Measurements from ENCODE around the gene OR1E2. TPM values are rescaled to one million over a fixed set of nuclear protein-coding genes. Genes with fewer than 3 reads are reported as not detected.

OR1E2 gene
- total RNA-seq, 1 experiment from 2014 or later, result not detected

- H3K18ac ChIP-seq (ENCODE audit: insufficient read length, low read depth, low read length), result no peak within 1 kb of the TSS
- H3K9ac ChIP-seq (ENCODE audit: extremely low read depth, insufficient read length, low read length), result no peak within 1 kb of the TSS
- H2BK120ac ChIP-seq (ENCODE audit: low read depth, low read length, poor library complexity, severe bottlenecking), result no peak within 1 kb of the TSS
- peaks cover 5 to 19% (median 9%) of the 10 kb centered on the region in 3 experiments; a peak in 2 of 7 replicates for H3K36me3 Mint-ChIP-seq (ENCODE audit: insufficient read depth in 1 of 3, low read depth in 3 of 3)
- H2BK5ac ChIP-seq (ENCODE audit: insufficient read length, low read length), result no peak within 1 kb of the TSS
- peaks cover 6% of the 10 kb centered on the region for H3K27me3 Mint-ChIP-seq (ENCODE audit: low read depth)
- no peak within 1 kb of the TSS for H2AFZ ChIP-seq (ENCODE audit: low read length)
- no peak within 1 kb of the TSS for H3K4ac ChIP-seq (ENCODE audit: low read depth, low read length)
- H3K23me2 ChIP-seq (ENCODE audit: insufficient read length, low read depth, low read length, poor library complexity, severe bottlenecking), result no peaks in the 10 kb centered on the region
- peak; percentile 56 for DNase-seq
- H2BK20ac ChIP-seq (ENCODE audit: low read depth, low read length, poor library complexity, severe bottlenecking), result no peak within 1 kb of the TSS
- H4K8ac ChIP-seq (replicated peaks; ENCODE audit: insufficient read length, low read depth, low read length), result no peak within 1 kb of the TSS
- no peak within 1 kb of the TSS for H3K4me3 Mint-ChIP-seq
- H2AK5ac ChIP-seq (ENCODE audit: insufficient read length, low read length), result no peak within 1 kb of the TSS
- no peaks in the 10 kb centered on the region for H3K79me2 ChIP-seq (ENCODE audit: insufficient read depth, low read length)
- H4K91ac ChIP-seq (ENCODE audit: insufficient read length, low read depth, low read length), result no peak within 1 kb of the TSS
- H4K20me1 ChIP-seq (ENCODE audit: control insufficient read depth, insufficient read depth, insufficient read length), result no peaks in the 10 kb centered on the region
- H3T11ph ChIP-seq (ENCODE audit: low read length), result no peak within 1 kb of the TSS
- H3K9me3 ChIP-seq (ENCODE audit: control insufficient read depth, low read depth, low read length), result peaks cover 32% of the 10 kb centered on the region
- H3K56ac ChIP-seq (ENCODE audit: insufficient read length, low read depth, low read length), result no peak within 1 kb of the TSS
- WGBS (ENCODE audit: extremely low coverage, insufficient read length, low lambda C conversion rate), result no CpG with 5 or more reads among the region's 92 CpGs
- no peak within 1 kb of the TSS for H2BK15ac ChIP-seq (ENCODE audit: low read depth, low read length)
- no peak within 1 kb of the TSS for H3K4me2 ChIP-seq (ENCODE audit: insufficient read depth, insufficient read length, low read length)
- H2BK12ac ChIP-seq (ENCODE audit: insufficient read length, low read depth, low read length), result no peak within 1 kb of the TSS
- H3K79me1 ChIP-seq (ENCODE audit: insufficient read depth, low read depth, low read length, poor library complexity, severe bottlenecking), result no peaks in the 10 kb centered on the region
- no peaks in the 10 kb centered on the region for H3K27me3 ChIP-seq (ENCODE audit: insufficient read depth, low read length)
- no peak within 1 kb of the TSS for H3K27ac Mint-ChIP-seq
- H3K9me3 Mint-ChIP-seq, result peaks cover 50 to 85% of the 10 kb centered on the region in 2 experiments
- no peaks in the 10 kb centered on the region for H3K4me1 ChIP-seq (ENCODE audit: insufficient read depth, low read length)
- no peak within 1 kb of the TSS for H3K14ac ChIP-seq (ENCODE audit: insufficient read depth, low read length)
- H3K4me1 Mint-ChIP-seq, result no peaks in the 10 kb centered on the region
- no peak for TF ChIP-seq CTCF (conservative IDR thresholded peaks at IDR 0.05)
- no peak within 1 kb of the TSS for H4K5ac ChIP-seq (ENCODE audit: insufficient read length, low read depth, low read length)
- H3K27ac ChIP-seq (ENCODE audit: insufficient read length, low read depth, low read length), result no peak within 1 kb of the TSS
- H3K23ac ChIP-seq (ENCODE audit: insufficient read length, low read depth, low read length), result no peak within 1 kb of the TSS
These were observed 47.5 kb downstream of the OR1E2 start, which contains the start of gene OR3A2 for GRCh38 chr17:3385869-3386816. Gene OR3A2 (minus strand): TSS chr17:3386308.

Other genes starting within 250 kb of the OR1E2 start
- gene OR1A2, start 236.3 kb downstream of the OR1E2 start, total RNA-seq (2021), result not detected in 2 replicates
- not detected in 2 replicates for gene OR1A1, start 226.2 kb downstream of the OR1E2 start, total RNA-seq (2021)
- not detected in 2 replicates for gene OR3A1, start 135.5 kb downstream of the OR1E2 start, total RNA-seq (2021)
- gene OR3A2, start 47.5 kb downstream of the OR1E2 start, total RNA-seq (2021), result not detected in 2 replicates
- not detected in 2 replicates for gene OR1E1, start 35.4 kb downstream of the OR1E2 start, total RNA-seq (2021)
- not detected in 2 replicates for gene OR3A3, start 22.5 kb downstream of the OR1E2 start, total RNA-seq (2021)
- not detected in 2 replicates for gene SPATA22, start 38.0 kb upstream of the OR1E2 start, total RNA-seq (2021)
- not detected in 2 replicates for gene ASPA, start 42.2 kb upstream of the OR1E2 start, total RNA-seq (2021)
- 0.63 and 1.2 TPM in 2 replicates for gene TRPV3, start 124.0 kb upstream of the OR1E2 start, total RNA-seq (2021)
- gene TRPV1, start 175.6 kb upstream of the OR1E2 start, total RNA-seq (2021), result 5.5 and 8.1 TPM in 2 replicates
- 27.0 and 27.9 TPM in 2 replicates for gene SHPK, start 202.4 kb upstream of the OR1E2 start, total RNA-seq (2021)
- 12.4 and 12.8 TPM in 2 replicates for gene CTNS, start 202.9 kb upstream of the OR1E2 start, total RNA-seq (2021)
- 76.3 and 79.2 TPM in 2 replicates for gene TAX1BP3, start 234.7 kb upstream of the OR1E2 start, total RNA-seq (2021)
- gene EMC6, start 235.0 kb upstream of the OR1E2 start, total RNA-seq (2021), result 70.7 and 72.2 TPM in 2 replicates